ENCODE results near the gene IKZF1.

- TF ChIP-seq CTCF (conservative IDR thresholded peaks at IDR 0.05 in 1 of 2, IDR thresholded peaks at IDR 0.05 in 1 of 2; ENCODE audit: extremely low read depth in 1 of 2, insufficient read depth in 1 of 2, low read depth in 1 of 2, low read length in 2 of 2) (no peak), EZH2 (IDR thresholded peaks at IDR 0.05; ENCODE audit: borderline replicate concordance, low read length) (no peak)
Measured at GRCh38 chr7:50371551-50372021, 67.1 kb downstream of the IKZF1 start.
